ENCODE measurements around the gene INSL3. TPM values are rescaled to one million over a fixed set of nuclear protein-coding genes. Genes with fewer than 3 reads are reported as not detected.
A peak's percentile ranks its signal among the peaks of the same experiment; 100 is the strongest.
"Not testable (repeated sequence)": the region's sequence is repeated elsewhere in the genome, so short reads cannot be mapped to it uniquely, and the experiment has no call there.

Gene INSL3
- total and polyA plus RNA-seq, 2 donors from 2014 or later = not detected

DNA sequence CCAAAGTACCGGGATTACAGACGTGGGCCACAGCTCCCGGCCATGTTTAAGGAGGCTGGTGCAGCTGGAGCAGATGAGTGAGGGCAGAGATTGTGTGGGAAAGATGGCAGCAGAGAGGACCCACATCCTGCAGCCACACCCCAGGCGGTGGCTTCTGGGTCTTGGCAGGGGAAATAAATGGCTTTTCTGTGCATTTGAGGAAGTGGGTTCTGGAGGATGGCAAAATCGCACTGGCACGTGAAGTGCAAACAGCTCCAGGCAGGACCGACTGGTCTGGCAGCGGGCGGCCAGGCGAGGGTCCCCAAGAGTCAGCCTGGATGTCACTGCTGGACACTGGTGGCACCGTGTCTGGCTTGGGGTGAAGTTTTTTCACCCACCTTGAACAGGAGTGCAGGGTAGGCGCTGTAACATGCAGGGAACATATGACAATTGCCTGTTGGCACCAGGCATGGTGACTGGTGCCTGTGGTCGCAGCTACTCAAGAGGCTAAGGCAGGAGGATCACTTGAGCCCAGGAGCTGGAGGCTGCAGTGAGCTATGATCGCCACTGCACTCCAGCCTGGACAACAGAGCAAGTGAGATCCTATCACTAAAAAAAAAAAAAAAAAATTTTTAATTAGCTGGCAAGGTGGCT is 17.9 kb downstream of the INSL3 start:
- FAIRE-seq = no peak
- Histone ChIP-seq H3K4me3 (ENCODE audit: low read length in 3 of 3) (no peak overlapping the region), H3K27ac (ENCODE audit: low read depth in 2 of 2, low read length in 2 of 2) (no peak overlapping the region), H3K9me3 (ENCODE audit: control insufficient read depth in 2 of 3, insufficient read depth in 1 of 3, low read length in 3 of 3) (no peaks in the 10 kb centered on the region), H3K36me3 (ENCODE audit: control insufficient read depth in 2 of 3, insufficient read depth in 3 of 3, low read length in 3 of 3) (no peaks in the 10 kb centered on the region), H3K4me1 (ENCODE audit: control insufficient read depth in 2 of 3, insufficient read depth in 2 of 3, low read depth in 1 of 3, low read length in 3 of 3) (no peaks in the 10 kb centered on the region), H3K9ac (ENCODE audit: low read length in 3 of 3) (no peak overlapping the region), H3K27me3 (ENCODE audit: control insufficient read depth, insufficient read depth, low read length) (no peaks in the 10 kb centered on the region)
- intact Hi-C loops (cut with DNase I) = no loop called here
- DNase-seq = no peak
- TF ChIP-seq, protein P1, sequence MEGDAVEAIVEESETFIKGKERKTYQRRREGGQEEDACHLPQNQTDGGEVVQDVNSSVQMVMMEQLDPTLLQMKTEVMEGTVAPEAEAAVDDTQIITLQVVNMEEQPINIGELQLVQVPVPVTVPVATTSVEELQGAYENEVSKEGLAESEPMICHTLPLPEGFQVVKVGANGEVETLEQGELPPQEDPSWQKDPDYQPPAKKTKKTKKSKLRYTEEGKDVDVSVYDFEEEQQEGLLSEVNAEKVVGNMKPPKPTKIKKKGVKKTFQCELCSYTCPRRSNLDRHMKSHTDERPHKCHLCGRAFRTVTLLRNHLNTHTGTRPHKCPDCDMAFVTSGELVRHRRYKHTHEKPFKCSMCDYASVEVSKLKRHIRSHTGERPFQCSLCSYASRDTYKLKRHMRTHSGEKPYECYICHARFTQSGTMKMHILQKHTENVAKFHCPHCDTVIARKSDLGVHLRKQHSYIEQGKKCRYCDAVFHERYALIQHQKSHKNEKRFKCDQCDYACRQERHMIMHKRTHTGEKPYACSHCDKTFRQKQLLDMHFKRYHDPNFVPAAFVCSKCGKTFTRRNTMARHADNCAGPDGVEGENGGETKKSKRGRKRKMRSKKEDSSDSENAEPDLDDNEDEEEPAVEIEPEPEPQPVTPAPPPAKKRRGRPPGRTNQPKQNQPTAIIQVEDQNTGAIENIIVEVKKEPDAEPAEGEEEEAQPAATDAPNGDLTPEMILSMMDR (IDR thresholded peaks at IDR 0.05; ENCODE audit: borderline replicate concordance, extremely low read depth, insufficient read depth) = no peak

DNA sequence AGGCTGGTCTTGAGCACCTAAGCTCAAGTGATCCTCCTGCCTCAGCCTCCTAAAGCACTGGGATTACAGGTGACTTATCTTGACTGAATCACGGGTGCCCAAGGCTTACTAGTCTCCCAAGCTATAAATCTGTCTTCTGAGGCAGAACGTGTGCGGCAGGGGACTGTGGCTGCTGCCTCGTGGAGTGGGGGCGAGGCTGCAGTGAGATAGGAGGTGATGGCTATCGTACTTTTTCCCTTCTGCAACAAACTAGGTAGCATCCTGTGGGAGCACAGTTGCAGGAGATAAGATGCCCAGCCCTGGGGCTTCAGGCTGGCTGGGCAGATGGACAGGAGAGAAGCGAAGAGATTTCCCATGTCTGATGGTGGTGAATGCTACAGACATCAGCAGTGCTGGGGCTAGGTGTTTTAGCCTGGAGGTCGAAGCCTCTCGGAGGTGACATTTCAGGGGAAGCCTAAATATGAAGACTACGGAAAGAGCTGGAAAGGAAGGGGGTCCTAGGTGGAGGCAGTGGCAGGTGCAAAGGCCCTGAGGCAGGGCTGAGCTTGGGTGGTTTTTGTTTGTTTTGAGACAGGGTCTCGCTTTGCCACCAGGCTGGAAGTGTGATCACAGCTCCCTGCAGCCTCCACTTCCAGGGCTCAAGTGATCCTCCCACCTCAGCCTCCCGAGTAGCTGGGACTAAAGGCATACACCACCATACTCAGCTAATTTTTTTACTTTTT is 19.0 kb downstream of the INSL3 start:
- no peak for FAIRE-seq
- Histone ChIP-seq H3K9me3 (ENCODE audit: control insufficient read depth in 2 of 3, insufficient read depth in 1 of 3, low read length in 3 of 3) (no peaks in the 10 kb centered on the region), H3K36me3 (ENCODE audit: control insufficient read depth in 2 of 3, insufficient read depth in 3 of 3, low read length in 3 of 3) (no peaks in the 10 kb centered on the region), H3K9ac (ENCODE audit: low read length in 3 of 3) (no peak overlapping the region), H3K4me3 (ENCODE audit: low read length in 3 of 3) (no peak overlapping the region), H3K27me3 (ENCODE audit: control insufficient read depth, insufficient read depth, low read length) (no peaks in the 10 kb centered on the region), H3K4me1 (ENCODE audit: control insufficient read depth in 2 of 3, insufficient read depth in 2 of 3, low read depth in 1 of 3, low read length in 3 of 3) (peaks cover 0 to 2% (median 0%) of the 10 kb centered on the region in 3 donors), H3K27ac (ENCODE audit: low read depth in 2 of 2, low read length in 2 of 2) (no peak overlapping the region)
- TF ChIP-seq, protein P1 (IDR thresholded peaks at IDR 0.05; ENCODE audit: borderline replicate concordance, extremely low read depth, insufficient read depth) = no peak
- no peak for DNase-seq
- intact Hi-C loops (cut with DNase I) = no loop called here

DNA sequence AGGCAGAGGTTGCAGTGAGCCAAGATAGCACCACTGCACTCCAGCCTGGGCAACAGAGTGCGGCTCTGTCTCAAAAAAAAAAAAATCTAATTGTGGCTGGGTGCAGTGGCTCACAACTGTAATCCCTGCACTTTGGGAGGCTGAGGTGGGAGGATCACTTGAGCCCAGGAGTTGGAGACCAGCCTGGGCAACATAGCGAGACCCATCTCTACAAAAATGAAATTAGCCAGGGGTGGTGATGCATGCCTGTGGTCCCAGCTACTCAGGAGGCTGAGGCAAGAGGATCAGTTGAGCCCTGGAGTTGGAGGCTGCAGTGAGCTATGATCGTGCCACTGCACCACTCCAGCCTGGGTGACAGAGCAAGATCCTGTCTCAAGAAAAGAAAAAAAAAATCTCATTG is 22.7 kb downstream of the INSL3 start:
- H3K4me1 ChIP-seq (ENCODE audit: control insufficient read depth in 2 of 3, insufficient read depth in 2 of 3, low read depth in 1 of 3, low read length in 3 of 3); intact Hi-C loops (cut with DNase I); H3K36me3 ChIP-seq (ENCODE audit: control insufficient read depth in 2 of 3, insufficient read depth in 3 of 3, low read length in 3 of 3); FAIRE-seq; H3K4me3 ChIP-seq (ENCODE audit: low read length in 3 of 3); H3K27ac ChIP-seq (ENCODE audit: low read depth in 2 of 2, low read length in 2 of 2); DNase-seq; H3K27me3 ChIP-seq (ENCODE audit: control insufficient read depth, insufficient read depth, low read length); H3K9me3 ChIP-seq (ENCODE audit: control insufficient read depth in 2 of 3, insufficient read depth in 1 of 3, low read length in 3 of 3); H3K9ac ChIP-seq (ENCODE audit: low read length in 3 of 3): not testable (repeated sequence)

DNA sequence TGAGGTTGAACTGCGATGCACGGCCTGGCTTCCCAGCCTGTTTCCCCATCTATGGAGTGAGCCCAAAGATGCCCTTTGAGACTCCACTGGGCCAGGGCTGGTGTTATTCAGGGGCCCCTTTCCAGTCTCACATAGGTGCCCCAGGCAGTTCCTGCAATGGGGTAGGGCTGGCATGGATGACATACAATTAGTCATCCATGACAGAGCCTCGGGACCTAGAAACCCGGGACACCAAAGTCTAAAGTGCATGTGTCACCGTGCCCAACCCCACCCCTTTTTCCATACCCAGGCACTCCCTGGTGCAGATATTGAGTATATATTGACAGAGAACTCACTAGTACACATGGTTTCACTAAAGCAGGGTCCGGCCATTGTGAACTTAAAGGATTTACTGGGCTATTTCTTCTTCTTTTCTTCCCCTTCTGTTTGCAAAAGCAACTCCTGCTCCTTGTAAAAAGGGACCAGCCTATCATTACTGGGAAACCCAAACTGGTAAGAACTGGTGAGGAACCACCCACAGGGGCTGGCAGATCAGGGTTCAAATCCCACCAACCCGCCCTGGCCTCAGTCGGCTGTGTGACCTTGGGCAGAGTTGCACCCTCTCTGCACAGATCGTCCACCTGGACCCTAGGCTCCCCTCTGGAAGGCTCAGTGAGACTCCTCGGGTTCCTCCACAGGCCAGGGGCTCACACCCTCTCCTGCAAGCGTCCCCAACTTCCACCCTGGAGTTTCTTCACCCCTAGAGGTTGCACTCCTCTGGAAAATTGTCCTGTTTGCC is 23.7 kb downstream of the INSL3 start:
- H3K9me3 ChIP-seq (ENCODE audit: control insufficient read depth in 2 of 3, insufficient read depth in 1 of 3, low read length in 3 of 3) = no peaks in the 10 kb centered on the region
- no peaks in the 10 kb centered on the region for H3K27me3 ChIP-seq (ENCODE audit: control insufficient read depth, insufficient read depth, low read length)
- DNase-seq (peak in 3 of 5 donors; percentile 32 to 65 (median 41)), FAIRE-seq (no peak)
- intact Hi-C loops (cut with DNase I) = no loop called here
- TF ChIP-seq, protein P1 (IDR thresholded peaks at IDR 0.05; ENCODE audit: borderline replicate concordance, extremely low read depth, insufficient read depth) = no peak
- H3K27ac ChIP-seq (ENCODE audit: low read depth in 2 of 2, low read length in 2 of 2) = peak overlapping the region in 1 of 2 donors; percentile 67
- no peaks in the 10 kb centered on the region for H3K36me3 ChIP-seq (ENCODE audit: control insufficient read depth in 2 of 3, insufficient read depth in 3 of 3, low read length in 3 of 3)
- H3K4me1 ChIP-seq (ENCODE audit: control insufficient read depth in 2 of 3, insufficient read depth in 2 of 3, low read depth in 1 of 3, low read length in 3 of 3) = peaks cover 0 to 4% (median 2%) of the 10 kb centered on the region in 3 donors
- no peak overlapping the region for H3K9ac ChIP-seq (ENCODE audit: low read length in 3 of 3)
- H3K4me3 ChIP-seq (ENCODE audit: low read length in 3 of 3) = no peak overlapping the region

Measured in kidney (tissue), 14 donors.